ENCODE results near the gene UNC5CL. TPM values are rescaled to one million over a fixed set of nuclear protein-coding genes. Genes with fewer than 3 reads are reported as not detected.

UNC5CL gene
- total RNA-seq, 1 experiment from 2014 or later = 4.5 TPM

GRCh38 chr6:41023114-41023513 is 15.9 kb downstream of the UNC5CL start (continued):
- TF ChIP-seq, protein P1, sequence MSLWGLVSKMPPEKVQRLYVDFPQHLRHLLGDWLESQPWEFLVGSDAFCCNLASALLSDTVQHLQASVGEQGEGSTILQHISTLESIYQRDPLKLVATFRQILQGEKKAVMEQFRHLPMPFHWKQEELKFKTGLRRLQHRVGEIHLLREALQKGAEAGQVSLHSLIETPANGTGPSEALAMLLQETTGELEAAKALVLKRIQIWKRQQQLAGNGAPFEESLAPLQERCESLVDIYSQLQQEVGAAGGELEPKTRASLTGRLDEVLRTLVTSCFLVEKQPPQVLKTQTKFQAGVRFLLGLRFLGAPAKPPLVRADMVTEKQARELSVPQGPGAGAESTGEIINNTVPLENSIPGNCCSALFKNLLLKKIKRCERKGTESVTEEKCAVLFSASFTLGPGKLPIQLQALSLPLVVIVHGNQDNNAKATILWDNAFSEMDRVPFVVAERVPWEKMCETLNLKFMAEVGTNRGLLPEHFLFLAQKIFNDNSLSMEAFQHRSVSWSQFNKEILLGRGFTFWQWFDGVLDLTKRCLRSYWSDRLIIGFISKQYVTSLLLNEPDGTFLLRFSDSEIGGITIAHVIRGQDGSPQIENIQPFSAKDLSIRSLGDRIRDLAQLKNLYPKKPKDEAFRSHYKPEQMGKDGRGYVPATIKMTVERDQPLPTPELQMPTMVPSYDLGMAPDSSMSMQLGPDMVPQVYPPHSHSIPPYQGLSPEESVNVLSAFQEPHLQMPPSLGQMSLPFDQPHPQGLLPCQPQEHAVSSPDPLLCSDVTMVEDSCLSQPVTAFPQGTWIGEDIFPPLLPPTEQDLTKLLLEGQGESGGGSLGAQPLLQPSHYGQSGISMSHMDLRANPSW (CRISPR knock-in tag; conservative IDR thresholded peaks at IDR 0.05; ENCODE audit: low read depth) = no peak
- TF ChIP-seq, protein P2, sequence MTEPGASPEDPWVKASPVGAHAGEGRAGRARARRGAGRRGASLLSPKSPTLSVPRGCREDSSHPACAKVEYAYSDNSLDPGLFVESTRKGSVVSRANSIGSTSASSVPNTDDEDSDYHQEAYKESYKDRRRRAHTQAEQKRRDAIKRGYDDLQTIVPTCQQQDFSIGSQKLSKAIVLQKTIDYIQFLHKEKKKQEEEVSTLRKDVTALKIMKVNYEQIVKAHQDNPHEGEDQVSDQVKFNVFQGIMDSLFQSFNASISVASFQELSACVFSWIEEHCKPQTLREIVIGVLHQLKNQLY (CRISPR knock-in tag; IDR thresholded peaks at IDR 0.05) = no peak
- no peak for TF ChIP-seq GABPB1 (CRISPR knock-in tag; IDR thresholded peaks at IDR 0.05)

- Mint-ChIP-seq H3K9me3 (peaks cover 8% of the 10 kb centered on the region), H3K4me1 (peaks cover 9% of the 10 kb centered on the region), H3K4me3 (no peak overlapping the region), H3K36me3 (0 out of 2 replicates have a peak, but pooled peaks cover 3% of the 10 kb centered on the region), H3K27me3 (ENCODE audit: low read depth) (peaks cover 3% of the 10 kb centered on the region; the same call in 1 of the 2 replicates), H3K27ac (no peak overlapping the region)
- DNase-seq (ENCODE audit: low spot score) (no peak), ATAC-seq (no peak)
- TF ChIP-seq MYBL2 (CRISPR knock-in tag; IDR thresholded peaks at IDR 0.05) (no peak), ZNF416 (CRISPR knock-in tag; IDR thresholded peaks at IDR 0.05) (no peak), CDX4 (CRISPR knock-in tag; IDR thresholded peaks at IDR 0.05; ENCODE audit: borderline replicate concordance) (no peak), EMX1 (CRISPR knock-in tag; IDR thresholded peaks at IDR 0.05) (no peak), GTF2I (CRISPR knock-in tag; conservative IDR thresholded peaks at IDR 0.05) (no peak)
- TF ChIP-seq, protein P3, sequence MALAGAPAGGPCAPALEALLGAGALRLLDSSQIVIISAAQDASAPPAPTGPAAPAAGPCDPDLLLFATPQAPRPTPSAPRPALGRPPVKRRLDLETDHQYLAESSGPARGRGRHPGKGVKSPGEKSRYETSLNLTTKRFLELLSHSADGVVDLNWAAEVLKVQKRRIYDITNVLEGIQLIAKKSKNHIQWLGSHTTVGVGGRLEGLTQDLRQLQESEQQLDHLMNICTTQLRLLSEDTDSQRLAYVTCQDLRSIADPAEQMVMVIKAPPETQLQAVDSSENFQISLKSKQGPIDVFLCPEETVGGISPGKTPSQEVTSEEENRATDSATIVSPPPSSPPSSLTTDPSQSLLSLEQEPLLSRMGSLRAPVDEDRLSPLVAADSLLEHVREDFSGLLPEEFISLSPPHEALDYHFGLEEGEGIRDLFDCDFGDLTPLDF (CRISPR knock-in tag; IDR thresholded peaks at IDR 0.05) = no peak
- TF ChIP-seq, protein P4, sequence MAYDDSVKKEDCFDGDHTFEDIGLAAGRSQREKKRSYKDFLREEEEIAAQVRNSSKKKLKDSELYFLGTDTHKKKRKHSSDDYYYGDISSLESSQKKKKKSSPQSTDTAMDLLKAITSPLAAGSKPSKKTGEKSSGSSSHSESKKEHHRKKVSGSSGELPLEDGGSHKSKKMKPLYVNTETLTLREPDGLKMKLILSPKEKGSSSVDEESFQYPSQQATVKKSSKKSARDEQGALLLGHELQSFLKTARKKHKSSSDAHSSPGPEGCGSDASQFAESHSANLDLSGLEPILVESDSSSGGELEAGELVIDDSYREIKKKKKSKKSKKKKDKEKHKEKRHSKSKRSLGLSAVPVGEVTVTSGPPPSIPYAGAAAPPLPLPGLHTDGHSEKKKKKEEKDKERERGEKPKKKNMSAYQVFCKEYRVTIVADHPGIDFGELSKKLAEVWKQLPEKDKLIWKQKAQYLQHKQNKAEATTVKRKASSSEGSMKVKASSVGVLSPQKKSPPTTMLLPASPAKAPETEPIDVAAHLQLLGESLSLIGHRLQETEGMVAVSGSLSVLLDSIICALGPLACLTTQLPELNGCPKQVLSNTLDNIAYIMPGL (CRISPR knock-in tag; IDR thresholded peaks at IDR 0.05) = no peak
- ChIA-PET POLR2A (no interaction called here), CTCF (interaction anchor here (1.0 kb wide), 1 partner anchor 22 kb away, joined by 4 read pairs; no protein-coding TSS in a partner anchor)
Observed at GRCh38 chr6:41022294-41022693, 16.7 kb downstream of the UNC5CL start.

- TF ChIP-seq NFE2L1 (CRISPR knock-in tag; IDR thresholded peaks at IDR 0.05) (no peak), E2F4 (CRISPR knock-in tag; IDR thresholded peaks at IDR 0.05; ENCODE audit: borderline replicate concordance, low read depth) (no peak), SMAD3 (CRISPR knock-in tag; IDR thresholded peaks at IDR 0.05; ENCODE audit: borderline replicate concordance) (no peak)
- H3K27ac Mint-ChIP-seq = no peak overlapping the region
- peaks cover 3% of the 10 kb centered on the region; the same call in 1 of the 2 replicates for H3K27me3 Mint-ChIP-seq (ENCODE audit: low read depth)
- DNase-seq (ENCODE audit: low spot score) (peak; percentile 29), ATAC-seq (peak; percentile 85)
- ChIA-PET CTCF (no interaction called here), POLR2A (no interaction called here)
- peaks cover 5% of the 10 kb centered on the region for H3K4me1 Mint-ChIP-seq
- H3K9me3 Mint-ChIP-seq = peaks cover 8% of the 10 kb centered on the region
- H3K4me3 Mint-ChIP-seq = no peak overlapping the region
- H3K36me3 Mint-ChIP-seq = 0 out of 2 replicates have a peak, but pooled peaks cover 3% of the 10 kb centered on the region
Observed at GRCh38 chr6:41021832-41022231, 17.2 kb downstream of the UNC5CL start.

Measured in WTC11 (cell line).